Panc1 (cell line): ENCODE results near the gene OSBPL10. TPM values are rescaled to one million over a fixed set of nuclear protein-coding genes. Genes with fewer than 3 reads are reported as not detected.

Source experiments
- ATAC-seq: fragments of 200-7000 bp; cut with Tn5 transposase; 2 replicates; pipeline ENCODE4 v1.9.1; 2020; ENCODE audit warnings: mild to moderate bottlenecking, moderate library complexity
- BruUV-seq: library from RNA; stranded (reverse); fragments of 400-500 nt; replicated peaks from 2 replicates; lab custom pipeline; 2021; lab: Mats Ljungman, UMichigan
- CTCF ChIA-PET: fragments of 300-600 bp; sonication (Branson Sonifier 250); formaldehyde crosslinking; loops from one replicate; lab custom pipeline; 2022; ENCODE audit warnings: antibody characterized with exemption; lab: Charles Lee
- POLR2A ChIA-PET: fragments of 300-600 bp; sonication (Branson Sonifier 250); formaldehyde crosslinking; loops from one replicate; lab custom pipeline; 2022; ENCODE audit warnings: antibody characterized with exemption; lab: Charles Lee
- DNase-seq: peaks from one replicate; pipeline ENCODE4 v3.0.0-alpha.2; 2010; ENCODE audit warnings: low read depth, low spot score
- H3K27ac ChIP-seq: 2 replicates; pipeline ENCODE4 v1.5.1; 2011; ENCODE audit warnings: mild to moderate bottlenecking, low read length, inconsistent platforms
- H3K27me3 ChIP-seq: fragments of 200-500 bp; sonication (Bioruptor generic); 2 replicates; pipeline ENCODE4 v1.6.0; 2014; ENCODE audit warnings: low read length, inconsistent platforms; ENCODE audit not compliant: control insufficient read depth, insufficient read depth
- H3K36me3 ChIP-seq: fragments of 200-500 bp; sonication (Bioruptor generic); 2 replicates; pipeline ENCODE4 v1.5.1; 2014; ENCODE audit warnings: inconsistent platforms, mild to moderate bottlenecking, low read length, moderate library complexity; ENCODE audit not compliant: control insufficient read depth, insufficient read depth
- H3K4me1 ChIP-seq: 2 replicates; pipeline ENCODE4 v1.5.1; 2011; ENCODE audit warnings: inconsistent platforms, mild to moderate bottlenecking, low read length, moderate library complexity; ENCODE audit not compliant: control insufficient read depth, insufficient read depth
- H3K4me3 ChIP-seq, 2 experiments: 2 replicates each; pipeline ENCODE4 v1.5.1; 2011 to 2012; ENCODE audit warnings: low read depth in 2 of 2, low read length in 2 of 2, mild to moderate bottlenecking in 2 of 2, inconsistent platforms in 1 of 2, moderate library complexity in 1 of 2
- H3K9me3 ChIP-seq: fragments of 200-500 bp; sonication (Bioruptor generic); 2 replicates; pipeline ENCODE4 v1.5.1; 2014; ENCODE audit warnings: low read depth, mild to moderate bottlenecking, inconsistent platforms, low read length, moderate library complexity; ENCODE audit not compliant: control insufficient read depth, insufficient read depth
- CTCF ChIP-seq: fragments of 450-650 bp; IDR thresholded peaks from 2 replicates; pipeline ENCODE4 v1.5.1; 2017; ENCODE audit warnings: mild to moderate bottlenecking
- POLR2AphosphoS5 ChIP-seq: IDR thresholded peaks from 2 replicates; pipeline ENCODE4 v1.6.1; 2012; ENCODE audit warnings: mild to moderate bottlenecking, low read depth, low read length, moderate library complexity
- REST ChIP-seq, 2 experiments: IDR thresholded peaks; 2 replicates each; pipeline ENCODE4 v1.6.1; 2011 to 2012; ENCODE audit warnings: low read depth in 2 of 2, control low read depth in 1 of 2, low read length in 1 of 2, mild to moderate bottlenecking in 1 of 2, moderate library complexity in 1 of 2; ENCODE audit not compliant: insufficient read depth in 1 of 2
- SIN3A ChIP-seq: IDR thresholded peaks from 2 replicates; pipeline ENCODE4 v1.6.1; 2012; ENCODE audit warnings: low read depth, mild to moderate bottlenecking, low read length, moderate library complexity, borderline replicate concordance; ENCODE audit not compliant: insufficient read depth
- TCF7L2 ChIP-seq: IDR thresholded peaks from 2 replicates; pipeline ENCODE4 v1.6.1; 2011; ENCODE audit warnings: mild to moderate bottlenecking, low read depth, low read length, inconsistent platforms
- in situ Hi-C: cut with HindIII; loops from 2 replicates; pipeline ENCODE4 v1.10.0; 2016; ENCODE audit warnings: low sequenced_read_pairs, low pct_unique_long_range_greater_than_20kb
- intact Hi-C: fragments of 100-400 bp; cut with micrococcal nuclease; formaldehyde crosslinking; loops from one replicate; pipeline ENCODE4 v1.10.0; 2022; ENCODE audit not compliant: unreplicated experiment
- total RNA-seq: library from RNA; stranded (reverse); gene quantifications from one replicate; pipeline ENCODE4 v1.2.1, GENCODE V29; 2021; ENCODE audit not compliant: unreplicated experiment

OSBPL10 gene
- total RNA-seq, 1 experiment from 2014 or later = 88.1 TPM

- DNase-seq (no peak), ATAC-seq (no peak)
- Histone ChIP-seq H3K27ac (no peak overlapping the region), H3K9me3 (peaks cover 23% of the 10 kb centered on the region; the same call in 1 of the 2 replicates), H3K4me1 (no peaks in the 10 kb centered on the region), H3K4me3 (no peak overlapping the region), H3K27me3 (no peaks in the 10 kb centered on the region), H3K36me3 (no peaks in the 10 kb centered on the region)
- CTCF ChIA-PET = no interaction called here
- TF ChIP-seq CTCF = no peak
- no peak for TF ChIP-seq SIN3A
- no peak for TF ChIP-seq TCF7L2
- no peak for TF ChIP-seq POLR2AphosphoS5
- no peak for TF ChIP-seq REST (IDR thresholded peaks at IDR 0.05; ENCODE audit: insufficient read depth in 1 of 2, low read depth in 2 of 2, low read length in 1 of 2)
- intact Hi-C loops (no loop called here), in situ Hi-C loops (no loop called here)
- POLR2A ChIA-PET = no interaction called here
- no TSS peak for BruUV-seq
Observed at GRCh38 chr3:31988271-31988670, 7.2 kb upstream of the OSBPL10 start.

GRCh38 chr3:31985831-31986230, 4.8 kb upstream of the OSBPL10 start:
- CTCF ChIA-PET = no interaction called here
- TF ChIP-seq REST (IDR thresholded peaks at IDR 0.05; ENCODE audit: insufficient read depth in 1 of 2, low read depth in 2 of 2, low read length in 1 of 2) (no peak), SIN3A (no peak), POLR2AphosphoS5 (no peak), TCF7L2 (no peak), CTCF (no peak)
- Histone ChIP-seq H3K36me3 (no peaks in the 10 kb centered on the region), H3K4me3 (no peak overlapping the region), H3K4me1 (peaks cover 11% of the 10 kb centered on the region), H3K9me3 (peaks cover 19% of the 10 kb centered on the region; the same call in 1 of the 2 replicates), H3K27me3 (no peaks in the 10 kb centered on the region), H3K27ac (no peak overlapping the region)
- DNase-seq (no peak), ATAC-seq (no peak)
- POLR2A ChIA-PET = no interaction called here
- in situ Hi-C loops (no loop called here), intact Hi-C loops (no loop called here)
- BruUV-seq = no TSS peak
